Measurements from ENCODE around the gene CDC25B. TPM values are rescaled to one million over a fixed set of nuclear protein-coding genes. Genes with fewer than 3 reads are reported as not detected.
"Not testable (repeated sequence)": the region's sequence is repeated elsewhere in the genome, so short reads cannot be mapped to it uniquely, and the experiment has no call there.

Gene CDC25B
- total and polyA plus RNA-seq, 2 of the 13 experiments (the other 11 are each of a cell fraction or from before 2014, with no cell fraction given): 14.5 to 19.4 TPM

DNA sequence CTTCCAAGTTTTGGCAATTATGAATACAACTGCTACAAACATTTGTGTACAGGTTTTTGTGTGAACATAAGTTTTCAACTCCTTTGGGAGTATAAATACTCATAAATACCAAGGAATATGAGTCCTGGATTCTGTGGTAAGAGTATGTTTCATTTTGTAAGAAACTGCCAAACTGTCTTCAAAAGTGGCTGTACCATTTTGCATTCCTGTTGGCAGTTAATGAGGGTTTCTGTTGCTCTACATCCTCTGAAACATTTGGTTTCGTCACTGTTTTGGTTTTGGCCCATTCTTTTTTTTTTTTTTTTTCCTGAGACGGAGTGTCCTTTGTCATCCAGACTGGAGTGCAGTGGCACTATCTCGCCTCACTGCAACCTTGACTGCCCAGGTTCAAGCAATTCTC, 32.7 kb downstream of the CDC25B start:
- TF ChIP-seq ZNF101 (CRISPR knock-in tag; IDR thresholded peaks at IDR 0.05; ENCODE audit: borderline replicate concordance, low read depth) (no peak), SUZ12 (IDR thresholded peaks at IDR 0.05; ENCODE audit: low read depth, low read length) (no peak)
- in situ Hi-C loops (cut with HindIII; ENCODE audit: extremely low pct_ligation_motif_present, low pct_unique_long_range_greater_than_20kb): no loop called here
- Histone ChIP-seq H3K9ac (ENCODE audit: insufficient read depth, low read depth, low read length) (no peak overlapping the region), H2AFZ (ENCODE audit: low read length) (no peak overlapping the region), H3K4me1 (ENCODE audit: insufficient read depth, low read length) (no peaks in the 10 kb centered on the region), H3K4me2 (ENCODE audit: low read depth, low read length) (no peak overlapping the region), H3K27ac (ENCODE audit: extremely low read length, insufficient read depth, low read length) (no peak overlapping the region), H3K4me3 (replicated peaks in 1 of 3; ENCODE audit: insufficient read depth in 1 of 3, low read depth in 2 of 3, low read length in 3 of 3) (no peak overlapping the region), H4K20me1 (ENCODE audit: insufficient read depth, low read length) (no peaks in the 10 kb centered on the region), H3K9me3 (ENCODE audit: low read length) (no peaks in the 10 kb centered on the region), H3K36me3 (replicated peaks in 1 of 2; ENCODE audit: control insufficient read depth in 1 of 2, insufficient read depth in 2 of 2, low read length in 2 of 2) (peaks cover 5 to 9% of the 10 kb centered on the region in 2 experiments; a peak in 4 of 5 replicates), H3K79me2 (ENCODE audit: insufficient read depth, low read length) (no peaks in the 10 kb centered on the region), H3K27me3 (ENCODE audit: control insufficient read depth in 1 of 2, insufficient read depth in 2 of 2, low read length in 2 of 2) (no peaks in the 10 kb centered on the region)
- FAIRE-seq (no peak), DNase-seq (ENCODE audit: low spot score) (no peak), ATAC-seq (no peak)
- WGBS (ENCODE audit: low lambda C conversion rate): 92% methylated on average over 3 of the region's 3 CpGs
- intact Hi-C loops (cut with micrococcal nuclease; ENCODE audit: unreplicated experiment): no loop called here
- ChIA-PET POLR2A (interaction anchor here (0.7 kb wide), 1 partner anchor 8 kb away, joined by 3 read pairs; the partner anchor contains the start of gene AP5S1), CTCF (ENCODE audit: low intra/inter-chr PET ratio, low total read pairs) (no interaction called here)
- BruUV-seq (replicated peaks): no TSS peak

DNA sequence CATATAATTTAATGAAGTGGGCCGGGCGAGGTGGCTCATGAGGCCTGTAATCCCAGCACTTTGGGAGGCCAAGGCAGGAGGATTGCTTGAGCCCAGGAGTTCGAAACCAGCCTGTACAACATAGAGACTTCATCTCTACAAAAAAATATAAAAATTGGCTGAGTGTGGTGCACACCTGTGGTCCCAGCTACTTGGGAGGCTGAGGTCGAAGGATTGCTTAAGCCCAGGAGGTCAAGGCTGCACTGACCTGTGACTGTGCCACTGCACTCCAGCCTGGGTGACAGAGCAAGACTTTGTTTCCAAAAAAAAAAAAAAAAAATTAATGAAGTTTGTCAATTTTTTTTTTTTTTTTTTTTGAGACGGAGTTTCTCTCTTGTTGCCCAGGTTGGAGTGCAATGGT, 33.8 kb downstream of the CDC25B start:
- BruUV-seq (replicated peaks); in situ Hi-C loops (cut with HindIII; ENCODE audit: extremely low pct_ligation_motif_present, low pct_unique_long_range_greater_than_20kb): not testable (repeated sequence)
- POLR2A ChIA-PET: interaction anchor here (0.8 to 1.4 kb wide), 2 partner anchors 10 to 18 kb away, joined by 3 read pairs; partner anchors contain the start of gene AP5S1

More for the DNA sequence above, 33.8 kb downstream of the CDC25B start:
- TF ChIP-seq CEBPG (CRISPR knock-in tag; IDR thresholded peaks at IDR 0.05): 0 out of 2 replicates have a peak, but pooled peaks have one; percentile 31
- TF ChIP-seq NR2F6 (IDR thresholded peaks at IDR 0.05): 0 out of 2 replicates have a peak, but pooled peaks have one; percentile 23
- TF ChIP-seq NR2F6 (CRISPR knock-in tag; IDR thresholded peaks at IDR 0.05): peak; percentile 52; the same call in 1 of the 2 replicates
- TF ChIP-seq ZNF460 (CRISPR knock-in tag; IDR thresholded peaks at IDR 0.05; ENCODE audit: borderline replicate concordance): peak; percentile 74; the same call in 1 of the 2 replicates
- ATAC-seq; H3K27me3 ChIP-seq (ENCODE audit: control insufficient read depth in 1 of 2, insufficient read depth in 2 of 2, low read length in 2 of 2); H3K4me1 ChIP-seq (ENCODE audit: insufficient read depth, low read length); H3K36me3 ChIP-seq (replicated peaks in 1 of 2; ENCODE audit: control insufficient read depth in 1 of 2, insufficient read depth in 2 of 2, low read length in 2 of 2); H3K79me2 ChIP-seq (ENCODE audit: insufficient read depth, low read length); H3K27ac ChIP-seq (ENCODE audit: extremely low read length, insufficient read depth, low read length); H3K9ac ChIP-seq (ENCODE audit: insufficient read depth, low read depth, low read length); H3K4me3 ChIP-seq (replicated peaks in 1 of 3; ENCODE audit: insufficient read depth in 1 of 3, low read depth in 2 of 3, low read length in 3 of 3); intact Hi-C loops (cut with micrococcal nuclease; ENCODE audit: unreplicated experiment); H2AFZ ChIP-seq (ENCODE audit: low read length); FAIRE-seq; H4K20me1 ChIP-seq (ENCODE audit: insufficient read depth, low read length); H3K9me3 ChIP-seq (ENCODE audit: low read length); DNase-seq (ENCODE audit: low spot score); H3K4me2 ChIP-seq (ENCODE audit: low read depth, low read length); CTCF ChIA-PET (ENCODE audit: low intra/inter-chr PET ratio, low total read pairs): not testable (repeated sequence)
- 94% methylated on average over 5 of the region's 5 CpGs for WGBS (ENCODE audit: low lambda C conversion rate)

All from HepG2 (cell line).